ENCODE measurements around the gene PITHD1.
"Not testable (repeated sequence)": the region's sequence is repeated elsewhere in the genome, so short reads cannot be mapped to it uniquely, and the experiment has no call there.

PITHD1 gene

DNA sequence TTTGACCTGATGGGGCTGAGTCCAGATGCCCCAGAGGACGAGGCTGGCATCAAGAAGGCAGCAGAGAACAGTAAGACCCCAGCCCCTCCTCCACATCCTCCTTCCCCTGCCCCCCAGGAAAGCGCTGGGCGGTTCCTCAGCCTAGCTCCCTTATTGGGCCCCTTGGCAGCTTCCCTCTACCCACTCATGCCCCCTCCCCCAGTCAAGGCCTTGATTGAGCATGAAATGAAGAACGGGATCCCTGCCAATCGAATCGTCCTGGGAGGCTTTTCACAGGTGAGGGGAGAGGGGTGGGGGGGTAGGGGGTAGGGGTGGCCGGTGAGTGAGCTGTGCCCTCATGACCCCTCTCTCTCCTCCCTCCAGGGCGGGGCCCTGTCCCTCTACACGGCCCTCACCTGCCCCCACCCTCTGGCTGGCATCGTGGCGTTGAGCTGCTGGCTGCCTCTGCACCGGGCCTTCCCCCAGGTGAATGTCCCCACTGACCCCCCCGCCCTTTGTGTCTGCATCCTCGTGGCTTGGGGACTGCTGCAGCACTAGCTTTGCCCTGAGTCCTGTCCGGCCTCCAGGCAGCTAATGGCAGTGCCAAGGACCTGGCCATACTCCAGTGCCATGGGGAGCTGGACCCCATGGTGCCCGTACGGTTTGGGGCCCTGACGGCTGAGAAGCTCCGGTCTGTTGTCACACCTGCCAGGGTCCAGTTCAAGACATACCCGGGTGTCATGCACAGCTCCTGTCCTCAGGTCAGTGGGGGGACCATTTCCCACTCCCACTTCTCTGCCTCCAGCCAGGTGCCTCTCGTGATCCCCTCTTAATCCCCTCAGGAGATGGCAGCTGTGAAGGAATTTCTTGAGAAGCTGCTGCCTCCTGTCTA is 15.9 kb downstream of the PITHD1 start:
- DNase-seq (ENCODE audit: low read depth, low spot score) = no peak
- TF ChIP-seq POLR2AphosphoS5 (IDR thresholded peaks at IDR 0.05; ENCODE audit: borderline replicate concordance, low read depth, low read length) = no peak
- TF ChIP-seq EZH2 (IDR thresholded peaks at IDR 0.05) = no peak
- no peak for TF ChIP-seq FOXP2 (optimal IDR thresholded peaks at IDR 0.05; ENCODE audit: control extremely low read depth, extremely low read length, insufficient read depth)
- peak overlapping the region; percentile 42; the same call in 1 of the 2 replicates for H3K27ac ChIP-seq
- H3K4me3 ChIP-seq = peak overlapping the region; percentile 82
- H3K9ac ChIP-seq (ENCODE audit: insufficient read length) = peak overlapping the region; percentile 20
- peaks cover 4% of the 10 kb centered on the region; the same call in 1 of the 2 replicates for H3K36me3 ChIP-seq (ENCODE audit: insufficient read depth, low read length)
- H3K9me3 ChIP-seq (ENCODE audit: low read depth, low read length) = no peaks in the 10 kb centered on the region

DNA sequence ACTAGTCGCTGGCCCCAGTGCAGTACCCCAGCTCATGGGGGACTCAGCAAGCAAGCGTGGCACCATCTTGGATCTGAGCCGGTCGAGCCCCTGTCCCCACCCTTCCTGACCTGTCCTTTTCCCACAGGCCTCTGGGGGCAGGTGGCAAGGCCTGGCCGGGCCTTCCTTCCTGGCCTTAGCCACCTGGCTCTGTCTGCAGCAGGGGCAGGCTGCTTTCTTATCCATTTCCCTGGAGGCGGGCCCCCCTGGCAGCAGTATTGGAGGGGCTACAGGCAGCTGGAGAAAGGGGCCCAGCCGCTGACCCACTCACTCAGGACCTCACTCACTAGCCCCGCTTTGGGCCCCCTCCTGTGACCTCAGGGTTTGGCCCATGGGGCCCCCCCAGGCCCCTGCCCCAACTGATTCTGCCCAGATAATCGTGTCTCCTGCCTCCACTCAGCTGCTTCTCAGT is 16.5 kb downstream of the PITHD1 start:
- H3K9me3 ChIP-seq (ENCODE audit: low read depth, low read length); H3K36me3 ChIP-seq (ENCODE audit: insufficient read depth, low read length); H3K27ac ChIP-seq; H3K9ac ChIP-seq (ENCODE audit: insufficient read length); DNase-seq (ENCODE audit: low read depth, low spot score); H3K4me3 ChIP-seq: not testable (repeated sequence)

DNA sequence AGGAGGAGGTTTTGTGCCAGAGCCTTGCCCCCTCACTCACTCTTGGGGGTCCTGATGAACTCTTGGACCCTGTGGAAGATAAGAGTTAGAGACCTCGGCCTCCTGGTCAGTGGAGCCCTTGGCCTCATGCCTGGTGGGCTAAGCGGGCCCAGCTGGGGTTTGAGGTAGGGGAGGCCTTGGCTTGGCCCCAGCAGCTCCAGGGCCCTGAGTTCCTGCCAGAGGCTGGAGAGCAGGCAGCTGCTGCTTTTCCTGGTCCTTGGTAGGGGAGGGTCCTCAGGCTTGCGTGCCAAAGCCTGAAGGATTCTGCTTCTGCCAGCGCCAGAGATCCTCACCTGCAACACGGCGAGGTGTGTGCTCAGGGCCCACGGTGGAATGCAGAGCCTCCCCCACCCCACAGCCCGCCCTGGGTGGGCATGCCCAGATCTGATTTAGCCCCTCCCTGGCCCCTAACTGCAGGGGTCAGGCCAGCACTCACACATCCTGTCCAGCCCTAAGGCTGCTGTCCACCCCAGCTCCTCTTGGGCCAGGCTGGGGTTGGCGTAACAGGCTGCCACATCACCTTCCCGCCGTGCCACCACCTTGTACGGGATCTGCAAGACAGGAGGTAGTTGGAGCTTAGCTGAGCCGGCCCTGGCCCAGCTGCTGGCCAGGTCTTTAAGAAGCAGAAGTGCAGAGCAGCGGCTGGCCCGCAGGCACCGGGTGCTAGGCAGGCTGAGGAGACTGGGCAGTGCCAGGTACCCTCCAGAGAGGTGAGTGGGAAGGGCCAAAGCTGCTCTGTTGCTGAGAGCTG is 17.7 kb downstream of the PITHD1 start:
- H3K9me3 ChIP-seq (ENCODE audit: low read depth, low read length) = no peaks in the 10 kb centered on the region
- H3K27ac ChIP-seq = peak overlapping the region; percentile 42; the same call in 1 of the 2 replicates
- TF ChIP-seq EZH2 (IDR thresholded peaks at IDR 0.05) (no peak), FOXP2 (optimal IDR thresholded peaks at IDR 0.05; ENCODE audit: control extremely low read depth, extremely low read length, insufficient read depth) (no peak), POLR2AphosphoS5 (IDR thresholded peaks at IDR 0.05; ENCODE audit: borderline replicate concordance, low read depth, low read length) (no peak)
- DNase-seq (ENCODE audit: low read depth, low spot score) = no peak
- no peak overlapping the region for H3K9ac ChIP-seq (ENCODE audit: insufficient read length)
- H3K4me3 ChIP-seq = no peak overlapping the region
- H3K36me3 ChIP-seq (ENCODE audit: insufficient read depth, low read length) = peaks cover 4% of the 10 kb centered on the region; the same call in 1 of the 2 replicates

DNA sequence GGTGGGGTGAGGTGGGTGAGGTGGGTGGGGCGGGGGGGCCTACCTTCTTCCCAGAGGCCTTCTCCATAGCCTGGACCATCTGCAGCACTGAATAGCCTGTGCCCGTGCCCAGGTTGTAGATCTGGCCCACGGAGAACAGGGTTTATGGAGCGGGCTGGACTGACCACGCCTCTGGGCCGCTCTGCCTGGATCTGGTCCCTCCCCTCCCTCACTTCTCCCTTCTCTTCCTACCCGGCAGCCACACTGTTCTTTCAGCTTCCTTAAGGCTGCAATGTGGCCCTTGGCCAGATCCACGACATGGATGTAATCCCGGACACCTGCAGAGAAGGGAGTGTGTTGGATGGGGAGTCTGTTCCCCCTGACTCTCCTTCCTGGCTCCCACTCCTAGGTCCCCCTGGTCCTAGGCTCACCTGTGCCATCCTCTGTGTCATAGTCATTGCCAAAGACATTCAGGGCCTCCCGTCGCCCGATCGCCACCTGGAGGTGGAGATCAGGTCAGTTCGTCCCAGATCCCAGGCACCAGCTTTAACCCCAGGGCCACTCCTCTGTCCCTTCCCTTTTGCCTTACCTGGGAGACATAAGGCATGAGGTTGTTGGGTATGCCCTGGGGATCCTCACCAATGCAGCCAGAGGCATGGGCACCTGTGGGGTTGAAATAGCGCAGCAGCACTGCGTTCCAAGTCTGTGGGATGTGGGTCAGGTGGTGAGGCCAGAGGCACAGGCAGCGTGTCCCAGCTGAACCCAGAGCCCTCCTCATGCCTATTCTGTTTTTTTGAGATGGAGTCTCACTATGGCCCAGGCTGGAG is 18.5 kb downstream of the PITHD1 start:
- Histone ChIP-seq H3K27ac (no peak overlapping the region), H3K4me3 (no peak overlapping the region), H3K9ac (ENCODE audit: insufficient read length) (no peak overlapping the region), H3K9me3 (ENCODE audit: low read depth, low read length) (no peaks in the 10 kb centered on the region), H3K36me3 (ENCODE audit: insufficient read depth, low read length) (peaks cover 4% of the 10 kb centered on the region; the same call in 1 of the 2 replicates)
- DNase-seq (ENCODE audit: low read depth, low spot score) = no peak
- TF ChIP-seq EZH2 (IDR thresholded peaks at IDR 0.05) (no peak), FOXP2 (optimal IDR thresholded peaks at IDR 0.05; ENCODE audit: control extremely low read depth, extremely low read length, insufficient read depth) (no peak), POLR2AphosphoS5 (IDR thresholded peaks at IDR 0.05; ENCODE audit: borderline replicate concordance, low read depth, low read length) (0 out of 2 replicates have a peak, but pooled peaks have one; percentile 20)

DNA sequence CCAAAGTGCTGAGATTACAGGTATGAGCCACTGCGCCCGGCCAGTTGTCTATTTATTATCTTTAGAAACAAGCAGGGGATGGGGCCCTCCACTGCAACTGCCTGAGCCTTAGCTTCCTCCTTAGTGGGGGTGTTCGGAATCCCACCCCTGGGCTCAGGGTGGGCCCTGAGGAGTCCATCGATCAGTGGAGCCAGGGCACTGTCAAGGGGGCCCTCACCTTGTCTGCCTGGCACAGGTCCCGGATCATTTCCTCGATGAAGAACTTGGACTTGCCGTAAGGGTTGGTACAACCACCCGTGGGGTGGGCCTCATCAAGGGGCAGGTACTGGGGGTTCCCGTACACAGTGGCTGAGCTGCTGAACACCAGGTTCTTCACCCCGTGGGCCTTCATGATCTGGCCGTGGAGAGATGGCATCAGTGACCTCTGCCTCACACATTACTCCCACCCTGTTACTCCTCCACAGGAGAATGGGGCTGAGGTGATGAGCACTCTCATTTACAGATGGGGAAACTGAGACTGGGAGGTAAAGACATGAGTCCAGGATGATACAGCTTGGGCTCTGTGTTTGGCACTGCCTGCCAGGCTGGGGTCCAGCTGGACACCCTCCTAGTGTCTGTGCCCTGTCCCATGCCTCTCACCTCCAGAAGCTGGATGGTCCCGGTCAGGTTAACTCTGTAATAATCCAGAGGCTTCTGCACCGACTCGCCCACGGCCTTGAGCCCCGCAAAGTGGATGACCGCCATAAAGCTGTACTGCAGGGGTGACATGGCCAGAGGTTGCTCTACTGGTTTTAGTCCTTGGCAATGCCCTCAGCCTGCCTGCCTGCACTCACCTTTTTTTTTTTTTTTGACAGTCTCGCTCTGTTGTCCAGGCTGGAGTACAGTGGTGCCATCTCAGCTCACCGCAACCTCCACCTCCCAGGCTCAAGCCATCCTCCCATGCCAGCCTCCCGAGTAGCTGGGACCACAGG is 19.5 kb downstream of the PITHD1 start:
- no peak for TF ChIP-seq FOXP2 (optimal IDR thresholded peaks at IDR 0.05; ENCODE audit: control extremely low read depth, extremely low read length, insufficient read depth)
- Histone ChIP-seq H3K36me3 (ENCODE audit: insufficient read depth, low read length) (peaks cover 4% of the 10 kb centered on the region; the same call in 1 of the 2 replicates), H3K27ac (no peak overlapping the region), H3K9ac (ENCODE audit: insufficient read length) (no peak overlapping the region), H3K4me3 (no peak overlapping the region), H3K9me3 (ENCODE audit: low read depth, low read length) (no peaks in the 10 kb centered on the region)
- DNase-seq (ENCODE audit: low read depth, low spot score) = no peak

DNA sequence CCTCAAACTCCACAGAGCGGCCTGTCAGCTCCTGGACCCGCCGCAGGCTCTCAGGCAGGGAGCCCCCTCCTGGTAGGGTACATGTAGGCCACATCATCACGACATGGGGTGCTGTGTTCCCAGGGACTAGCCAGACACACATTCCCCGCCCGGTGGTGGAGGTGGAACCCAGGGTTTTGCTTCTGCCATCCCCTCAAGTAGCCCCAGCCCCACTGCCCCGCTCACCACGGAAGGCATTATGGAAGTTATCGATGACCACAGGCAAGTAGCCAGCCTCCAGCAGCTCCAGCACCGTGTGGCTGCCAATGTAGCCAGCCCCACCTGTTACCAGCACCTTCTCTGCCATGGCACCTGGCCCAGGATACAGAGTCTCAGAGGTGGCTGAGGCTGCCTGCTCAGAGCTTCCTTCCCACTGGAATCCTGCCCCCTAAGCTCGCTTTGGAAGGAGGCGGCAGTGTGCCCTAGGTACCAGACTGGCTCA is 20.5 kb downstream of the PITHD1 start:
- H3K4me3 ChIP-seq = no peak overlapping the region
- peaks cover 4% of the 10 kb centered on the region; the same call in 1 of the 2 replicates for H3K36me3 ChIP-seq (ENCODE audit: insufficient read depth, low read length)
- no peaks in the 10 kb centered on the region for H3K9me3 ChIP-seq (ENCODE audit: low read depth, low read length)
- no peak for DNase-seq (ENCODE audit: low read depth, low spot score)
- TF ChIP-seq EZH2 (IDR thresholded peaks at IDR 0.05) (no peak), POLR2AphosphoS5 (IDR thresholded peaks at IDR 0.05; ENCODE audit: borderline replicate concordance, low read depth, low read length) (no peak; the same call in 1 of the 2 replicates), FOXP2 (optimal IDR thresholded peaks at IDR 0.05; ENCODE audit: control extremely low read depth, extremely low read length, insufficient read depth) (no peak)
- H3K27ac ChIP-seq = no peak overlapping the region
- no peak overlapping the region for H3K9ac ChIP-seq (ENCODE audit: insufficient read length)

DNA sequence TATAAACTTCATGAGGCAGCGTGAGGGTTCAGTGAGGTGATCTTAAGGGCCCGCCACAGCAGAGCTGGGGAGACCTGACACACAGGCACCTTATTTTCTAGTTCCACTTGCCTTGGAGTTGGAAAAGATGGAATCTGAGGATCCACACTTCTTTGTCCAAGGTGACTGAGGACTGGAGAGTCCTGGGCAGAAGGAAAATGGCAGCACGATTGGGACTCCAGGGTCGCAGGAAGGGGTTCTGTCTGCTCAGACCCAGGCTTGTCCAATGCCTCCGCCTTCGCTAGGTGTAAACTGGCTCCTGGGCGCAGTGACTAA is 21.0 kb downstream of the PITHD1 start:
- no peak for DNase-seq (ENCODE audit: low read depth, low spot score)
- no peak for TF ChIP-seq FOXP2 (optimal IDR thresholded peaks at IDR 0.05; ENCODE audit: control extremely low read depth, extremely low read length, insufficient read depth)
- no peak for TF ChIP-seq POLR2AphosphoS5 (IDR thresholded peaks at IDR 0.05; ENCODE audit: borderline replicate concordance, low read depth, low read length)
- no peak for TF ChIP-seq EZH2 (IDR thresholded peaks at IDR 0.05)
- H3K9me3 ChIP-seq (ENCODE audit: low read depth, low read length) = no peaks in the 10 kb centered on the region
- H3K4me3 ChIP-seq = peak overlapping the region; percentile 82; the same call in 1 of the 2 replicates
- no peak overlapping the region for H3K9ac ChIP-seq (ENCODE audit: insufficient read length)
- peaks cover 3% of the 10 kb centered on the region; the same call in 1 of the 2 replicates for H3K36me3 ChIP-seq (ENCODE audit: insufficient read depth, low read length)
- H3K27ac ChIP-seq = no peak overlapping the region
